Measurements from ENCODE around the gene SUPT7L.
A peak's percentile ranks its signal among the peaks of the same experiment; 100 is the strongest.
"Not testable (repeated sequence)": the region's sequence is repeated elsewhere in the genome, so short reads cannot be mapped to it uniquely, and the experiment has no call there.

SUPT7L gene

GRCh38 chr2:27663285-27664153 is at the start of gene SUPT7L, which contains the start of gene SLC4A1AP:
Gene SUPT7L (minus strand): TSS chr2:27663614. CDS start chr2:27662192, 1,422 bp downstream.
Gene SLC4A1AP (plus strand): TSS chr2:27663889. CDS start chr2:27663915, 26 bp downstream.
- DNase-seq = peak; percentile 59

DNA sequence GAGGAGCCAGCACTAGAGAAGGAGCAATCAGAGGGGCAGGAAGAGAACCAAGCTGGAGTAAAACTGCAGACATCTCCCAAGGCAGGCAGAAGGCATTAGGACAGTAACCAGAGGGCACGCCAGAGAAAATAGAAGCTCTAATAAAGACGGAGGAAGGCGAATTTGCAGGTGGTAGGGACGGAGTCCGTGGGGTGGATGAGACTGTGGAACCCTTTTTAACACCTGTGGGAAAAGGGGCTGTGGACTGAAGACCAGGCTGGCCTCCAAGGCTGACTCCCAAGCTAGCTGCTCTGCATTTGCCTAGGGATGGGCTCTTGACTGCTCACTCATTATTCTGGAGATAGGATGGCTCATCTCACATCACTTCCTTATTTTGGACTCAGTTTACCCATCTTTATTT is 49.8 kb upstream of the SUPT7L start:
- DNase-seq = no peak

- DNase-seq = no peak
Observed at GRCh38 chr2:27712522-27712921, 49.1 kb upstream of the SUPT7L start.

GRCh38 chr2:27711804-27712203 is 48.4 kb upstream of the SUPT7L start:
- no peak for DNase-seq

GRCh38 chr2:27710640-27711430 is 47.4 kb upstream of the SUPT7L start:
- DNase-seq = no peak

- DNase-seq = no peak
Observed at GRCh38 chr2:27709960-27710575, 46.7 kb upstream of the SUPT7L start.

GRCh38 chr2:27709326-27709725 is 45.9 kb upstream of the SUPT7L start:
- no peak for DNase-seq

- DNase-seq = no peak
Observed at GRCh38 chr2:27708666-27709065, 45.3 kb upstream of the SUPT7L start.

- no peak for DNase-seq
Observed at GRCh38 chr2:27708257-27708654, 44.8 kb upstream of the SUPT7L start.

GRCh38 chr2:27707462-27708256 is 44.2 kb upstream of the SUPT7L start:
- DNase-seq = no peak

DNA sequence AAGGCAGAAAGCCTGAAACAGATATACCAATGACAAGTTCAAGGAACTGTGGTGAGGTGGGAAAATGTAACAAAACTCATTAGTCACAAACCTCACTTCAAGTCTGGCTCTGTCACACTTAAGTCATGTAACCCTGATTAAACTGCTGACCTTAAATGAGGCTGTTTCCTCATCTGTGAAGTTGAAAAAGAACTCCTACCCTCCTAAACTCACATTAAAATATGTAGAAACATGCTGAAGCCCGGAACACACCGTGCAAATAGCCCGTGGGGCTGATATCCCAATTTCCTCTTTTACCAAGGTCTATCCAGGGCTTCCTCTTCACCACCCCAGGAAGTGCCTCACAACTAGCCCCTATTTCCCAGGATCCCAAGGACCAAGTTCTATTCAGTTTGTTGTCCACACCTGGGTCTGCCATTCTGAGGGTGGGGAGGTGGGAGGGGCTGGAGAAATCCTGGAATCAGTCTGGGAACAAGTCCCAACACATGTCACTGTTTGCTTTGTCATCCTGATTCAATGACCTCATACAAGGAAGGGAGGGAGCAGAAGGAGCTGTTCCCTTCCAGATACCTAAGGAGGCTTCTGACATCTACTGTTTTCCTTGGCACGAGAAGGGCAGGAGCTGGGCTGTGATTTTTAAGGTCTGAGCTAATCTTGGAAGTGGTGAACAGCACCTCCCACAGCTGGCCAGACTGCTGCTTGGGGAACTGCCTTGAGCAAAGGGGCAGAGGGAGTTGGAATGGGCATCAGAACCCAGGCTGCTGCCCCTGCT is 42.6 kb upstream of the SUPT7L start:
- DNase-seq = no peak

- DNase-seq = no peak
Observed at GRCh38 chr2:27704342-27704876, 41.0 kb upstream of the SUPT7L start.

DNA sequence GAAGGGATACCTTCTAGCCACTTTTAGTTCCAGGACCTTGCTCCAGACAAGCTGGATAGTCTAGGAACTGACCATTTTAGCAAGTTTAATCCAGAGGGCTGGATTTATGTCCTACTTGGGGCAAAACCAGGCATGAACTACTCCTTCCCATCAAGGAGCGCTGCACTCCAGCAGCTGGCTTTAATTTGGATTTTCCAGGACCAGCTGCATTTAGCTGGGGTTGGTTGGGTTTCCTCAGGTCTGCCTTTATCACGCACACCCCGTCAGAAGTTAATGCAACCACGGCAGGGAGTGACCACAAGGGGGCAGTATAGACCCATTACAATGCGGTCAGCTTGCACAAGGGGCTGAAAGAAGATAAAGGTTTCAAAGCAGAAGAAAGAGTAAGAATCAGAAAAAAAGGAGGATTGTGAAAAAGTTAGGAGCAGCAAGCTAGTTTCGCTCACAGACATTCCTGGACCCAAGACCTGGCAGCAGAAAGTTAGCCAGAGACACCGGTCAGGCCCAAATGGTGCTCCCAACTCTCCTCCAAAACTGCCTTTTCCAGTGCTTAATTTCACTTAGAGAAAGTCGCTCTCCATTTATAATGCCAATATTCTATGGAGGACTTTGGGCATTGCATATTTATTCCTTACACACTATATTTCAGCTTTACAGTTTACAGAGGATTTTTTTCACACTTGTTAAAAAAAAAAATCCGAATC is 40.4 kb upstream of the SUPT7L start:
- DNase-seq = peak; percentile 48

DNA sequence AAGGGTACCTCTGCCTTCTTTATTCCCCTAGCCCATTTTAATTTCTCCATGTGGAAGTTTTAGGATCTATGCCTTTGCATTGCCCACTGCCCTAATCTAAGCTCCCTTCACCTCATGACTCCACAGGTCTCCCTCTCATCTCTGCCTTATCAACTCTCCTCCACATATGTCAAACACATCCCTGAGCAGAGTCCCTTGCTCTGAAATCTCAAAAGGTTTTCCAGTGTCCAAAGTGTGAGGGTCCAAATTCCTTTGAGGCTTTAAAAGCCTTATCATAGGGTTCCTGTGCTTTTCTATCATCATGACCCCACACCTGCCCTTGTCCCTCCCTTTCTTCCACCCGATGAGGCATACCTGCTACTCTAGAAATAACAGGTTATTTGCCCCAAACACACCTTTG is 38.9 kb upstream of the SUPT7L start:
- no peak for DNase-seq

GRCh38 chr2:27701676-27702075 is 38.3 kb upstream of the SUPT7L start:
- DNase-seq = no peak

DNA sequence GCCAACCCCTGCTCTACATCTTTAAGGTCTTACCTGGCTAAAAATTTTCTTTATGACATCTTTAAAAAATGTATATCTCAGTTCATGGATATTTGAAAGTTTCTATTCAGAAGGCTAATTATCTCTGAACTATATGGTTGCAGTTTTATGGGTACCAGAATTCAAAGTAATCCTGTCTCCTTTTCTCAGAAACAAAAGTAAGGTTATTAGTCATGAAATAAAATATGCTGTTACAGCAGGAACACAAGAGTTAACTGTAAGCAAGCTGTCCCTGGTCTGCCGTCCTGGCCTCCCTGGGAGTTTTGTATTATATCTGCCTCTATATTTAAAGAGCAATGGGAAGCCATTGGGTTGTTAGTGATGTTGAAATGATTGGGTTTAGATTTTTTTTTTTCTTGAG is 34.2 kb upstream of the SUPT7L start:
- no peak for DNase-seq

DNA sequence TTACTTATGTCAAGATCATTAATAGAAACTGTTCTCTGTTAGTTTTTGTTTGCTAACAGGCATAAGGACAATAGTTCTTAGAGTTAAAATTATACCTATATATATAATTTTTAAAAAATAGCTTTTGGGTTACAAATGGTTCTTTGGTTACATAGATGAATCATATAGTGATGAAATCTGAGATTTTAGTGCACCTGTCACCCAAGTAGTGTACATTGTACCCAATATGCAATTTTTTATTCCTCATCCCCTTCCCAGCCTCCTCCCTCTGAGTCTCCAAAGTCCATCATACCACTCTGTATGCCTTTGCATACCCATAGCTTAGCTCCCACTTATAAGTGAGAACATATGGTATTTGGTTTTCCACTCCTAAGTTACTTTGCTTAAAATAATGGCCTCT is 26.6 kb upstream of the SUPT7L start:
- DNase-seq = no peak

DNA sequence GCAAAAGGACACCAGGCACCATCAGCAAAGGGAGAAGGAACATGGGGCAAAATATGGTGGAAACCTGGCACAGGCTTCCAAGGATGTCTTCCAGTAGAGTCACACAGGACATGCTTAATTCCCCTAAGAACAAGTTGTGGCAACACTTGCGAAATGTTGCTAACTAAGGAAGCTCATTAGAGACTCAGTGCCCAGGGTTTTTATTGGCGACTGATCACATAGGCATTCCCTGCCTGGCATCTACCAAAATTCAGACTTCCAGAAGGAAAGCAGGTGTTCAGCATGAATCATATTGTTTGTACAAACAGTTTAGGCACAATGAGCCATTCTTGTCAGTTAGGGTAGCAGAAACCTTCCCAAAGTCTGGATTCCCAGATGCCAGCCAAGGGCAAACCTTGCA is 26.0 kb upstream of the SUPT7L start:
- no peak for DNase-seq

DNA sequence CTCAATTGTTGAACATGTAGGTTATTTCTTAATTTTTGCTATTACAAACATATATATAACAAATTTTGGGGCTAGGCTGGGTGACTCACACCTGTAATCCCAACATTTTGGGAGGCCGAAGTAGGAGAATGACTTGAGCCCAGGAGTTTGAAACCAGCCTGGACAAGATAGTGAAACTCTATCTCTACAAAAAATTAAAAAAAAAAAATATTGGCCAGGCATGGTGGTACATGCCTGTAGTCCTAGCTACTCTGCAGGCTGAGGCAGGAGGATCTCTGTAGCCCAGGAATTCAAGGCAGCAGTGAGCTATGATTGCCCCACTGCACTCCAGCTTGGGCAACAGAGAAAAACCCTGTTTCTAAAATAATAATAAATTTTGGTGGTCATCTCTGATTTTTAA is 23.8 kb upstream of the SUPT7L start:
- no peak for DNase-seq

DNA sequence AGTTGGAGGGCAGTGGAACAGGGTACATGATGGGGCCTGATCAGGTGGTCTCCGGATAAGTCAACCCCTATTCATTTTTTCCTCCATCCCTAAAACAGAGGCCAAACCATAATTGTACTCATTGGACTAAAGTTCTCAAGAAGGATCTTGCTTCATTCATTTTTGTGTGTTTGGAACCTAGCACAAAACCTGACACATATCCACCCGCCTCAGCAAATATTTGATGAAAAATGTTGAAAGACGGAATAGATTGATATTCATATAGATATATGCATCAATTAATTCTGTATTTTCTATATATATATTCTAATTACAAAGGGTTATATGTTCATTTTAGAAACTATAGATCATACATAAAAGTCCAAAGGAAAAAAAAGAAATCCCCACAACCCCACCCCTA is 22.2 kb upstream of the SUPT7L start:
- DNase-seq = no peak

DNA sequence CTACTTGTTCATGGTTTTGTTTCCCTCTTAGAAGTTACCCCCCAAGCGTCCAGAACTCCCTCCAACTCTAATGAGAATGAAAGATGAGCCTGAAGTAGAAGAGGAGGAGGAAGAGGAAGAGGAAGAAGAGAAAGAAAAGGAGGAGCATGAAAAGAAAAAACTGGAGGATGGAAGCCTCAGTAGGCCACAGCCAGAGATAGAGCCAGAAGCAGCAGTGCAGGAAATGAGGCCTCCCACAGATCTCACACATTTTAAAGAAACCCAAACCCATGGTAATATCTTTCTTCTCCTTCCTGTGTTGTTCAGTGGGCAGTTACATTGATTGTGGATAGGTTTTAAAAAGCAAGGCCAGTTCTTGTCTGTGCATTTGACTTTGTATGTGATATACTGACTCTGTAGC is 21.6 kb upstream of the SUPT7L start:
- DNase-seq = not testable (repeated sequence)

Measured in GF-D8 (cell line).